KBM-7 (cell line): Measurements from ENCODE around the gene NAGA.
A peak's percentile ranks its signal among the peaks of the same experiment; 100 is the strongest.
"Not testable (repeated sequence)": the region's sequence is repeated elsewhere in the genome, so short reads cannot be mapped to it uniquely, and the experiment has no call there.

Experiments
- DNase-seq: peaks from one replicate; pipeline ENCODE4 v3.0.0-alpha.2; 2015
- in situ Hi-C: fragments of 300-500 bp; cut with MboI; formaldehyde crosslinking; loops from 2 replicates; pipeline ENCODE4 v1.14.3; 2020; ENCODE audit warnings: low sequenced_read_pairs, low pct_unique_long_range_greater_than_20kb, mixed read lengths

The NAGA gene

DNA sequence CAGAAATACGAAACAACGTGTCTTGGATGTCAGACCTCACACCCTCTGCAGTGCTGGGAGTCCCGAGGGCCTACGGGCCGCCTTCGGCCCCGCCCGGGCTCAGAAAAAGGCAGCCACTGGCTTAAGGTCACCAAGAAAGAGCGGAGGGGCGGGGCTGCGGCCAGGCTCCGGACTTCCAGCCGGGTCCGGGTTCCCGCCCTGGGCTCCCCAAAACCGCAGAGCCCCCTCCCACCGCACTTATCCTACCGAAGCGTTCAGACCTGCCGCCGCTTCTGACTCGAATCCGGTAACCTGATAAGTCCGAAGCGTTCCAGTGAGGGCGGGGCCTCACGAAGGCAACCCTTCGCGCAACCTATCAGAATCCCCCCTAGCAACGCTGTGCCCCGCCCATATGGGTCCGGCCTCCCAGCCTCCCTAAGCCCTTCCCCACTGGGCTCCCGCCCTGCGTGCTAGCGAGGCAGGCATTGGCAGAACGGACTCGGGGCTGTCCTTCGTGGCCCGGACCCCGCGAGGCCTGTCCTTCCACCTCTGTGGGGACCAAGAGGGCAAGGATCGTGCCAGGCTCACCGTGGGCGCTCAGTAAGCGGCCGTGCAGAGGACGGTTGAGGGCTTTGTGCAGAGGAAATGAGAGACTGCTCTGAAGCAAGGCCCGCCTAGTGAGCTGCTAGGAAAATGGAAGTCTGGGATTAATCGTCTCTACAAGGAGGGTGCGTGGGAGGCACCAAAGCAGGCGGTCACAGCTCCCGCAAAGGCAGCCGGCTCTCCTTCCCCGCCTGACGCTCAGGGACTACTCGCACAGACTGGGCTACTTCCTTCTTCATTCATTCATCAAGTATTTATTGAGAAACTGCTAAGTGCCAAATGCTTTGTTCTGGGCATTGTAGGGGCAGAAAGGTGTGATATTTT, at the start of gene NAGA:
Gene NAGA (minus strand): TSS at position 296 of the 906 bp plus-strand sequence. CDS start 515 bp downstream, outside the sequence.
- in situ Hi-C loops, result no loop called here
- DNase-seq, result peak; percentile 99

DNA sequence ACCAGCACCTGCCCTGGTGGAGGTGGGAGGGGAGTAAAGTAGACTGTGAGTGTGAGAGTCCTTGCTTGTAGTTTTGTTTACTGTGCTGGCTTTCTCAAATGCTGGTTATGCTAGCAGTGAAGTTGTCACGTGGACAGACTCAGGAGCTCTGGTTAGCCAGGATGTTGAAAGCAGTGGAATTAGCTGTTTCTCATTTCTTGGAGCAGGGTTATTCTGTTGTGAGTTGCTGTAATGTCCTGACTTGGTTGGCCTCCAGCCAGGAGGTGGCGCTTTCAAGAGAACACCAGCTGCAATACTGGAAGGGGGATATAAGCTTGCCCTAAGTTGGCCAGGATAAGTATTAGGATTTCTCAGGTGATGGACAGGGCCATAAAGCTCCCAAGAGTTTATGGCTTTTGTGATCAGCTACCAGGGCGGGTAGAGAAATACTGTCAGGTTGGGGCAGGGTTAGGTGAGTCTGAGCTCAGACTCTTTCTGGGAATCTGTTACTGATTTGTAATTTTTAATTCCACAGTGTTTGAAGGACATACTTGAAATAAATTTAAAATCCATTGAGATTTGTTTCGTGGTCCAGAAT, 46.3 kb upstream of the NAGA start:
- in situ Hi-C loops, result no loop called here
- DNase-seq, result no peak

GRCh38 chr22:42115420-42115830, 44.8 kb upstream of the NAGA start:
- peak; percentile 74 for DNase-seq
- in situ Hi-C loops, result not testable (repeated sequence)

DNA sequence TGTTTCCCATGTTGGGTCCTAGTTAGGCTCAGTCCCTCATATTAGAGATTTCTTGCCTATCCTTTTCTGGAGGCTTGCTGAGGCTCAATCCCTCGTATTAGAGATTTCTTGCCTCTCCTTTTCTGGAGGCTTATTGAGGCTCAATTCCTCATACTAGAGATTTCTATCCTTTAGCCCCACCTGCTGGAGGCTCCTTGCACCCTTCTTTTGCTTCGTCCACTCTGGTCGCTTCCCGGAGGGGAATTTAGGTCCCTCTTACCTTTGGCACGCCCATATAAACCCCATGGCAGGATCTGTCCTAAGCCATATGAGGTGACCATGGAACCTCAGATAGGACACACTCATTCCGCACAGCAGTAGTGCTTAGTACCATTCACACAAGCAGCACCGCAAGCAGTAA, 44.1 kb upstream of the NAGA start:
- in situ Hi-C loops, result no loop called here
- no peak for DNase-seq

GRCh38 chr22:42112793-42113192, 42.2 kb upstream of the NAGA start:
- in situ Hi-C loops, DNase-seq: not testable (repeated sequence)

DNA sequence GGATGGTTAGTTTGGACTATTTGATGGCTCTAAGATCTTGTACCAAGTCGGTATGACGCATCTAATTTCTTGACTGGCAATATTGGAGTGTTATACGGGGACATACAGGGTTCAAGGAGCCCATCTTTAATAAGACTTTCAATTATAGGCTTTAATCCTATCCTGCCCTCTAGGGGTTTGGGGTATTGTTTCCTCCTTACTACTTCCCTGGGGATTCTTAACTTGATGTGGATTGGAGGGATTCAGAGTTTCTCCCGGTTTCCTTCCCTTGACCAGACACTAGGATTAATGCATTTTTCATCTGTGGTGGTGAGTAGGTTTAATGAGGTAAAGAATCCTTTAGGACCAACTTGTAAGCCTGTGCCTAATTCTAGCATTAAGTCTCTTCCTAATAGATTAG, 41.2 kb upstream of the NAGA start:
- in situ Hi-C loops, result no loop called here
- no peak for DNase-seq

GRCh38 chr22:42108848-42109247, 38.2 kb upstream of the NAGA start:
- in situ Hi-C loops, result no loop called here

GRCh38 chr22:42104332-42104860, 33.8 kb upstream of the NAGA start:
- DNase-seq, in situ Hi-C loops: not testable (repeated sequence)

More at GRCh38 chr22:42108848-42109247, 38.2 kb upstream of the NAGA start:
- no peak for DNase-seq

- in situ Hi-C loops, result no loop called here
- DNase-seq, result no peak
Observed at GRCh38 chr22:42101199-42101598, 30.6 kb upstream of the NAGA start.

DNA sequence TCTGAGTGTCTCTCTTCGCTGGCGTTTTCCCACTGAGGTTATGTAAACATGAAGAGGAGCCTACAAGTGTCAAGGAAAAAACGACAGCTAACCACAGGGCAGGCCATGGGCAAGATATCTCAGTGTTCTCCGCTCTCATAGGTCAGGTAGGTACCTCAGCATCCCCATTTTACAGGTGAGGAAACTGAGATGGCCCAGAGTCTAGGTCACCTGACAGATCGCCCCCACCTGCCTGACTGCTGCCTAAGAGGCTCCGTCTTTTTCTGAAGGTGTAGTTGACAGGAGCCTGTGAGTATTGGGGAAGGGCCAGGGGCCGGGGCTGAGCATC, 20.8 kb upstream of the NAGA start:
- no peak for DNase-seq
- in situ Hi-C loops, result no loop called here

GRCh38 chr22:42090596-42091454, 20.2 kb upstream of the NAGA start, which contains the start of gene NDUFA6:
NDUFA6 (minus strand) TSS chr22:42090772; CDS start chr22:42090744, 28 bp downstream.
- DNase-seq, result peak; percentile 100
- in situ Hi-C loops, result no loop called here

DNA sequence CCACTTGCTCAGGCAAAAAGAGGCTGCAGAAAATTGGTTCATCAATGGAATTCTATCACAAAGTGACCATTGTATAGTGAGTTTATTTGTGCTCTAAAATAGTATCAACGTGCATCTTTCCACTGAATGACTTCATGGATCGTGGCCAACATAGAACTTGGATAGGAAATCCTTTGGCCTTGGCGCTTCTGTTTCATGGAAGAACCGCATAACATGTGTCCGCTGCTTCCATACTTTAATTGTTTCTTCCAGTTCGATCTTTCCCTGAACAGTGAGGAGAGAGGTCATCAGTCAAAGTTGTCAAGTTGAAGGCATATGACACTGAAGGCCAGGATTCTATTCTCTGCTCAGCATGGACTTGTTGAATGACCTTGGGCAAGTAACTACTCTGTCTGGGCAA, 15.4 kb upstream of the NAGA start:
- DNase-seq, result no peak
- in situ Hi-C loops, result no loop called here

DNA sequence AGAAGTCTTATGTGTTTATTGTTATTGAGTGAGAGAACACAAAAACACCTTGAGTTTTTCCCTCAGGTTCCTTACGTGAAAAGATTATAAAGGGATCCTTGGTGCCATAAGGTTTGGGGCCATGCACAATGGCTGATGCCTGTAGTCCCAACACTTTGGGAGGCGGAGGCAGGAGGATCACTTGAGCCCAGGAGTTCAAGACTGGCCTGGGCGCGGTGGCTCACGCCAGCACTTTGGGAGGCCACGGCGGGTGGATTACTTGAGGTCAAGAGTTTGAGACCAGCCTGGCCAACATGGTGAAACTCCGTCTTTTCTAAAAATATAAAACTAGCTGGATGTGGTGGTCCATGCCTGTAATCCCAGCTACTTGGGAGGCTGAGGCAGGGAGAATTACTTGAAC, 14.3 kb upstream of the NAGA start:
- in situ Hi-C loops, result no loop called here
- DNase-seq, result no peak

DNA sequence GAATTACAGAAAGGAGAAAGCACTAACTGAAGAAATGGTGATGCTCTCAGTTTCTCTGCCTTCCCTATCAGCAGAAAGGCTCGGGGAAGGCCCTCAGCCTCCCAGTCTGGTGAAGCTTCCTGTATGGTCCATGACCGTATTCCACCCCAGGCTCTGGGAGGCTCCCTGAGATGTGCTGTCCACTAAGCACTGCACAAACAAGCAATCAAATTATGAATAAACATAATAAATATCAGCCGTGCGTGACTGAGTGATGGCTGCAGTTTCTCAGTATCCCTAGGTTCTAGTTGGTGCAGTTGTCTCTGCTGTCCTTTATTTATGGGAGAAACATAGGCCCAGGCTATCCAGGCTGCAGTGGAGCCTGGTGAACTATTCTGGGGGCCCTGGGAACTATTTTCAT, 12.5 kb upstream of the NAGA start:
- DNase-seq, result no peak
- in situ Hi-C loops, result no loop called here

DNA sequence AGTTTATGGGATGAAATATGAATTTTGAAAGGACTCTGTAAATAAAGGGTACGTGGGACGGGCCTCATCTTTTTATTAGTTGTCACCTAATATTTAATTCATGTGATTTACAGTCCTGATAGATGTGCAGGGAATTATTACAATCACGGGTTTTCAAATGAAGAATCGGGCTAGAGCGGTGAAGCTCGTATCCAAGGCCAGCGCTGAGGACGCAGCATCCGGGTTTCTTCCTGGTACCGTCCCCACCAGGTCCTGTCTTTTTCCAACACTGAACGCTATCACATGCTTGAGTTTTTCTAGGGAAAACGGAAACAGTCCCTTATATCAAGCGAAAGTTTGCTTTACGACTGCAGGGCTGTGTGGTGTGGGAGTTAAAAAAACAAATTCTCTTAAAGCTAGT, 9.7 kb upstream of the NAGA start:
- in situ Hi-C loops, result no loop called here
- no peak for DNase-seq

DNA sequence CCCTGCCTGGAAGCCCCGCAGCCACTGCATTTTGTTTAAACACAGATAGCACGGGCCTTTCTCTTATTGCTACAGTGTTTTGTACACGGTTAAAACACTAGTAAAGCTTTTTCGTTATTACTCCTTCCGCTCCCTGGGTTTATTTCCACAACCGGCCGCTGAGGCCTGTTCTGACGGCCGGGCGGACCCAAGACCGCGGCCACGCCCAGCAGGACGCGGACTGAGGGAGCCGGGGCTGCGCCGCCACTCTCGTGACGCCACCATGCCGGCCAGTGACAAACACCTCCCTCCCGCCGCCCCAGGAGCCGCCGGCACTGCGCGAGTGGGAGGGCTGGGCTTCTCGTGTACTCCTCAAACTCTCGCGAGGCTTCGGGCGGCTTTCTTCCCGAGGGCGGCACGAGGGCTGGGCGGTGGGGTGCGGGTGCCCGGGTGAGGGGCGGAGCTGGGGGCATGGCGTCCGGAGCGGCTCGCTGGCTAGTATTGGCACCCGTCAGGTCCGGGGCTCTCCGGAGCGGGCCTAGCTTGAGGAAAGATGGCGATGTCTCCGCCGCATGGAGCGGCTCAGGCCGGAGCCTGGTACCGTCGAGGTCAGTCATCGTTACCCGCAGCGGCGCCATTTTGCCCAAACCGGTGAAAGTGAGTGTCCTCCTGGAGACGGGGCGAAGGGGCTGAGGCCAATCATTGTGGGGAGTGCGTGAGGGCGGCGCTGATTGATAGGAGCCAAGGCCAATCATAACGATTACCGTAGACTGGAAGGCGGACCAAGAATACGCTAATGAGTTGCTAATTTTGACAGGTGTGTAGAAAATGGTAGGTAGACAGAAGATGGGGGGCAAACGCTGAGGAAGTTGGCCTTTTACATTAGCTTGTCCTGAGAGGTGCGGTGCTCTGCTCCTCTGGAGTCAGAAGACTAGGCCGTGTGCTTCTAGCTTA, 9.0 kb upstream of the NAGA start, which contains the start of gene SMDT1:
Gene SMDT1 (plus strand): TSS at position 382 of the 933 bp plus-strand sequence. CDS start 69 bp downstream, at position 451.
- peak; percentile 99 for DNase-seq
- in situ Hi-C loops, result no loop called here

- no peak for DNase-seq
- in situ Hi-C loops, result no loop called here
Observed at GRCh38 chr22:42078469-42079318, 8.1 kb upstream of the NAGA start.
